T-helper 1 cell treated with Interleukin-12 subunit alpha and Interleukin-12 subunit beta and Interleukin-4 antibody, amounts not matched to agents 30 ng/mL and 1 ng/mL, for 36 hours (primary cell): ENCODE results near the gene RNF222. TPM values are rescaled to one million over a fixed set of nuclear protein-coding genes. Genes with fewer than 3 reads are reported as not detected.
"Not testable (repeated sequence)": the region's sequence is repeated elsewhere in the genome, so short reads cannot be mapped to it uniquely, and the experiment has no call there.

Source experiments
- intact Hi-C: fragments of 100-400 bp; cut with micrococcal nuclease; formaldehyde crosslinking; loops from one replicate; pipeline ENCODE4 v1.15.1; 2024
- total RNA-seq: library from RNA; stranded (reverse); gene quantifications from 2 replicates; pipeline ENCODE4 v1.2.3, GENCODE V29; 2022

RNF222 gene
- total RNA-seq, 1 donor from 2014 or later = not detected

DNA sequence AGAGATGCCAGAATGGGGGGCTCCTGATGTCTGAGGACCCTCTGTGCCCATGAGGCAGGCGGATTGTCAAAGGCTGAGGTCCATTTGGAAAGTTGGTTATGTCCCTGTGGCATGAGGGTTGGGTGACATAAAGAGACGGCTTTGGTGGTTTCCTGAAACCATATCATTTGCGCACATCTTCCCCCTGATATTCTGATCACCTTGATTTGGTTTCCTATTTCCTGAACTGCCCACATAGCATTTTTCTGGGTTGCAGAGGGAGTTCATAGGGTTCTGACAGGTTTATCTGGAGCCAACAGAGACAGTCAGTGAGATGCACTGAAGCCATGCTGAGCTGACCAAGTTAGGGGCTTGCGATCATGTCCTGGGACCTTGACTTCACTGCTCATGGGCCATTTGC is 15.7 kb upstream of the RNF222 start:
- intact Hi-C loops = no loop called here

DNA sequence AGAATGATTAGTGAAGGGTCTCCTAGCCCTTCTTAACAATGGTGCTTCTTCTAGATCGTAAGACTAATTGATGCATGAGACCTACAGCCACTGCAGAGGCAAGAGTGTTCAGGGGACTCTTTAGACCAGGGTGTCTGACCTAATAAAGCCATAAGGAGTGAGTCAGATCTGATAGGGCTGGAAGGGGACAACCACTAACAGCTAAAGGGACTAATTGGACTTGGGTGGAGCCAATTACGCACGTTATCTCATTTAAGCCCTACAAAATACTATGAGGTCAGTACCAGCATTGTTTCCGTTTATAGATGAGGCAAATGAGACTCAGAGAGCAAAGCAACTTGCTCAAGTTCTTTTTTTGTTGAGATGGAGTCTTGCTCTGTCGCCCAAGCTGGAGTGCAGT is 14.5 kb upstream of the RNF222 start:
- intact Hi-C loops = no loop called here

DNA sequence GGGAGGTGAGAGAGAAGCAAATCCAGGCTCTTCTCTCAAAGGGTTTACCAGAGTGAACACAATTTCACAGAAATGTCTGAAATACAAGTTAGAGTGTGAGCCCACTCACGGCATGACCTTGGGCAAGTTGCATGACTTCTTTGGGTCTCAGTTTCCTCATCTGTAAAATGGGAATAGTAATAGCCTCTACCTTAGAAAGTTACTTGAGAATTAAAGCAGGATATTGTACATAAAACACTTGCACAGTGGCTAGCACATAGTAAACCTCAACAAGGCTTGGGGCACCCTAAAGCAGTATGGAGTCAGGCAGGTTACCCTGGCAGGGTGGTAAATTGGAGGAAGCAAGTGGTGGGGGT is 13.2 kb upstream of the RNF222 start:
- intact Hi-C loops = loop anchor here (1.0 to 2.0 kb wide), 4 partner anchors 24 to 374 kb away; partner anchors contain the start of genes NDEL1 and RPL26

DNA sequence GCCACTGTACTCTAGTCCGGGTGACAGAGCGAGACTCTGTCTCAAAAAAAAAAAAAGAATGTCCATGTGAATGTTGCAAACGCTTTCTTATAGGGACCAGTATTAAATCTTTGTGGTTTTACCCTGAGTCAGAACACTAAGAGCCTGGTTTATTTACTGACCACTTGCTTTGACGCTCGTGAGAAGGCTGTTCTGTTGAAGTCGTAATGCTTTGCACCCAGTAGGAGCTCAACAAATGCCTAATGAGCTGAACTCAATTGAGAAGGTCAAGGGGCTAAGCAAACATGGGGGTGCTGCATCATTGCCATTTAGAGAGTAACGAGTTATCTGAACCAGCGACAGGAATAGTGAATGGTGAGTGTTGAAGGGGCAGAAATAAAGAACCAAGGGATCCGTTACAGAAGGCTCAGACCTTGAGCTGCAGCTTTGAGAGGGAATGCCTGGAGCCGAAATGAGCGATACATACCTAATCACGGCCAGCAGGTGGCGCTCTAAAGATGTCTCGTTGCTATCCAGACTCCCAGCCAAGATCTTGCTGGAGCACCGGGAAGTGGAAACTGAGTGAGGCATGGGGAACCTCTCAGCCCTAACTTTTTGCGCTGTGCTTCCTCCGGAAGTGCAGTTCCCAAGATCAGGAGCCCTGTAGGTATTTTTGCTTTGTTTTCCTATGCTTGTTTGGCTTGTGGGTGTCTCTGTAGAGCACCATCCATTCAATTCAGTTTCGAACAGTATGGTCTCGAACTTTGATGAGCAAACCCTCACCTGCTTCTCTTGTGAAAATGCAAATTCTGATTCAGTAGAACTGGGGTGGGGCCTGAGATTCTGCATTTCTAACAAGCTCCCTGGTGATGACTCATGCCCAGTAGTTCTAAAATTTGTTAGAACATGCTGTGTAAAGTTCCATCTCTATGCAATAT is 12.6 kb upstream of the RNF222 start:
- intact Hi-C loops = loop anchor here (1.0 to 2.0 kb wide), 4 partner anchors 25 to 375 kb away; partner anchors contain the start of genes NDEL1 and RPL26

DNA sequence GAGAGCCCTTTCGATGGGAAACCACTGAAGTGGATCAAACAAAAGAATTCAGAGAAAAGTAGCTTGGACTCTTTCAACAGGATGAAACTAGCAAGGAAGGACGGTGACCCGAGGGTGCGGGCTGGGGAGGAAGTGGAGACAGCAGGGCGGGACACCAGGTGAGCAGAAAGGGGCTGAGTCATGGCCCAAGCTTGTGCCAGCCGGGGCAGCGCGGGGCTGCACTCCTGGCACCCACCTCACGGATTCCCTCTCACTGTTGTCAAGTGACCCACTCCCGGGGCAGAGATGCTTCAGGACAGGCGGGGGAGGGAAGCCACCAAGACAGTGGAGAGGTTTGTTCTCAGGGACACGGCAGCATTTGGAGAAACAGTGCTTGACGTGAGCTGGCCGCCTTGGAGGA is 10.7 kb upstream of the RNF222 start:
- intact Hi-C loops = no loop called here

DNA sequence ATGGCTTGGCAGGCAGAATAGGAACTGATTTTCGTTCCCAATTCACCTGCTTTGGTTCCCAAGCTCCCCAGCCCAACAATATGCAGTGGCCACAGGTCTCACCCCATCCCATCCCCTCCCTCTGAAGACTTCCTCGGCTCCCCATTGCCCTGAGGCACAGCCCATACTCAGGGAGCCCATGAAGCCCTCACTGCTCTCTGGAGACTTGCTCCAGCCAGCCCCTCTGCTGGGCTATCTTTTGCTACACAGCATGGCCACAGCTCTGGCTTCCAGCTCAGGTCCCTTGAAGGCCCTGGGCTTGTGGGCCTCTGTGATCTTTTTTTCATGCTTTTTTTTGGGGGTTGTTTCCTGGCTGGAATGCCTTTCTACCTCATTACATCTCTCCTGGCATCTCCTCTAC is 8.5 kb upstream of the RNF222 start:
- intact Hi-C loops = no loop called here

DNA sequence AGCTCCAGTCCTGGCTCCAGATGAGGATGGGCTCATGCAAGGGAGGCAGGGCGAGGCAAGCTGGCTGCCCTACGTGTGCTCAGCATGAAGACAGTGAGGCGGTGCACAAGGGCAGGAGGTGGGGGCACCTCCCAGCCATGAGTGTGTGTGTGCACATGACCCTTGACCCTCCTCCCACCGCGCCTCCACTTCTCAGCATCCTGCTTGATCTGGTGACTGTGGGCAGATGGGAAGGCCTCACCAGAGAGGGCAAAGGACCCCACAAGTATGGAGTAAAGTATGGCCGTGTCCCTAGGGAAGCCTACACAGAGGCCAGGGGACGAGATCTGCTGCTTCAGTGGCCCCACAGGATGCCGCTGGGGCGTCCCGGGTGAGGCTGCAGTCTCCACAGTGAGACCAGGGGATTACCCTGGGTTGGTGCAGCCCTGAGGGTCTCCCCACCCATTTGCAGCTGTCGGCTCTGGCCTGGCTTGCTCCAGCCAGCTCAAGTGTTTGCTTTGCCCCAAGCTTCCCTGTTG is 7.9 kb upstream of the RNF222 start:
- intact Hi-C loops = no loop called here

DNA sequence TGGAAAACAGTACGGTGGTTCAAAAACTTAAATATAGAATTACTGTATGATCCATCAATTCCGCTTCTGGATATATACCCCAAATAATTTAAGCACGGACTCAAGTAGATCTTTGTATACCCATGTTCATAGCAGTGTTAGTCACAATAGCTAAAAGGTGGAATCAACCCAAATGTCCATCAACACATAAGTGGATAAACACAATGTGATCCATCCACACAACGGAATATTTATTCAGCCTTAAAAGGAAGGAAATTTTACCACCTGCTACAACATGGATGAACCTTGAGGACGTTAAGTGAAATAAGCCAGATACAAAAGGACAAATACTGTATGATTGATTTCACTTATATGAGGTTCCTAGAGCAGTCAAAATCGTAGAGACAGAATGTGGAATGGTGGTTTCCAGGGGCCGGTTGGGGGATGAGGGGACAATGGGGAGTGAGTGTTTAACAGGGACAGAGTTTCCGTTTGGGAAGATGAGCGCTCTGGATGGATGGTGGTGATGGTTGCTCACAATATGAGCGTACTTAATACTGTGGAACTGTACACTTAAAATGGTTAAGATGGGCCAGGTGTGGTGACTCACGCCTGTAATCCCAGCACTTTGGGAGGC is 5.4 kb upstream of the RNF222 start:
- intact Hi-C loops = no loop called here

DNA sequence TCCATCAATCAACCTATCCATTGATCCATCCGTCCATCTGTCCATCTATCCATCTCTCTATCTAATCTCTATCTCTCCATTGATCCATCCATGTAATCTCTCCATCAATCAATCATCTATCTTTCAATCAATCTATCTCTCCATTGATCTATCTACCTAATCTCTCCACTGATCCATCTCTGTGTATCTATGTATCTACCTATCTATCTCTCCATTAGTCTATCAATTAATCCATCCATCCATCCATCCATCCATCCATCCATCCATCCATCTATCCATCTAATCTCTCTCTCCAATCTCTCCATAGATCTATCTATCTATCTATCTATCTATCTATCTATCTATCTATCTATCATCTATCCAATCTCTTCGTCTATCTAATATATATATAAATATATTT is 3.5 kb upstream of the RNF222 start:
- intact Hi-C loops = no loop called here

DNA sequence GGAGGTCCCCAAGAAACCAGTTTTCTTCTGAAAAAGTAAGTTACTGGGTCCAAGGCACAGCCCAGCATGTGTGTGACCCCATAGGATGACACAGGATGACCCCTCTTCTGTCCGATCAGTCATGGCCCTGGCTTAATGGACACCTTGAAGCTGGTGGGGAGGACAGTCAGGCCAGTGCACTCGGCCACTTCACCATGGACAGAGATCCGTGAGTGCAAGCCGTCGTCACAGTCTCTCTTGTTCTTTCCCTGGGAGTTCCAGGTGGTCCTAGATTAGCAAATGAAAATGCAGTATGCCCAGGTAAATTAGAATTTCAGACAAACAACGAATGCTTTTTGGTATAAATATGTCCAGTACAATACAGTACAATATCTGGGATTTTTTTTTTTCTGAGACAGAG is 1.4 kb upstream of the RNF222 start:
- intact Hi-C loops = no loop called here

DNA sequence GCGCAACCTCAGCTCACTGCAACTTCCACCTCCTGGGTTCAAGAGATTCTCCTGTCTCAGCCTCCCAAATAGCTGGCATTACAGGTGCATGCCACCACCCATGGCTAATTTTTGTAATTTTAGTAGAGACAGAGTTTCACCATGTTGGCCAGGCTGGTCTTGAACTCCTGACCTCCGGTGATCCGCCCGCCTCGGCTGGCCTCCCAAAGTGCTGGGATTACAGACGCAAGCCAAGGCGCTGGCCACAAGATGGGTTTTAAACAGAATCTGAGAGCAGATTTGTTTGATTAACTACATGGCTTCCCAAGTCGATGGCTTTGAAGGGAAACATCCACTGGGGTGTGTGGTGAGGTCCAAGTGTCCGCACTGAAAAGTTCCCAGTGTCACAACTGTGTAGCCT is 3.1 kb downstream of the RNF222 start:
- intact Hi-C loops = not testable (repeated sequence)

DNA sequence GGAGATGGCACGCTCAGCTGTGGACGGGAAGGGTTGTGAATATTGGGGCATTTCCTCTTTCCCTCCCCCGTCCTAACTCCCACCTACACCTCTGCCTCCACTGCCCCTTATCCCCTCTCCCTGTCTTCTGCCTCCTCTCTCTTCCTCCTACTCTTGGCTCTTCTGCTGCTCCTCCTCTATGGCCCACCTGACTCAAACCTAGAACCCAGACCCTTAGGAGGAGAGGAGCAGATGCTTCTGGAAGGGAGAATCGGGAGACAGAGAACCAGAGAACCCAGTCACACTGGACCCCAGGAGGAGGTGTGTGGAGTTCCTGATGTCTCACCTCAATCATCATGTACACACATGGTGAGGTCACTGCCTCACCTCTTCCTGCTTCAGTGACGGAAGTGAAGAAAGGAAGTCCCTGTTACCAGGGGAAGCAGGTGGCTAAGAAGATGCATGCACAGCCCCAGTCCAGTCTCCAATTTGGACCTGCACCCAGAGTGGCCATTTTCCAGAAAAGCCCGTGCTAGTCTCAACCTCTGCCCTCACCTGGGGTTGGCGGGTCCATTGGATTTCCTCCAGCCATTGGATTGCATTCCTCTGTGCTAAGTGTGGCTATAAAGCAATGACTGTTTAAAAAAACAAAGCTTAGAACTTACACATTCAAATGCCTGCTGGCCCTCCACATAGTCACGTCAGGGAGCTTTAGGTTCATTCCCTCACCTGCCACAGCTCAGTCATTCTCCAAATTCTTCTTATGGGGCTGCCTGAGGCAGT is 4.0 kb downstream of the RNF222 start:
- intact Hi-C loops = no loop called here

DNA sequence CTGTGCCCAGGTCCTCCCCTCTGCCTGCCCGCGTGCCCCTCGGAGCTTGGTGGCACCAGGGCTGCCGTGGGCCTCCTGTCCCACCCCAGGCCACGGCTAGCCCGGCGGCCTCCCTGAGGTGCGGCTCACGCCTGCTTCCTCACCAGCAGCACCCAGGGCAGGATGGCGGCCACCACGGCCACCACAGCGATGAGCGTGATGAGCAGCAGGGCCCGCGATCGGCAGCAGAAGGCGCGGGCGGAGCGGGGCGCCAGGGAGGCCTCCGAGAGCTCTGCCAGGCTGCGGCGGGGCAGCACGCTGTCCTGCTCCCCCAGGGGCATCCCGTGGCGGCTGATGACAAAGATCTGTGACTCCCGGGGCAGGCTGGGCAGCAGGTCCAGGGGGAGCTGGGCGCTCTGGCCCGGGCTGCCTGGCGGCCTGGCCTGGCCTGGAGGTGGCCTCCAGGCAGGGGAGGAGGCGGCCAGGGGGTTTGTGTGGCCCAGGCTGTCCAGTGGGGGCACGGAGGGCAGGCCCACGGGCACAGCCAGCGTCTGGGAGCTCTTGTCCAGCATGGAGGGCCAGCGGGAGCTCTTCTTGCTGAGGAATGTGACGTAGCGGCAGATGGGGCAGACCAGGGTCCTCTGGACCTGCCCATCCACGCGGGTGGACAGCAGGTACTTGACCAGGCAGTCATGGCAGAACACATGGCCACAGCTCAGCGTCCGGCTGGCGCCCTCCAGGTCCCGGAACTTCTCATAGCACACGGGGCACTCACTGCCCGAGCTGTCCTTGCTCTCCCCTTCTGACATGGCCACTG is 4.8 kb downstream of the RNF222 start:
- intact Hi-C loops = no loop called here

DNA sequence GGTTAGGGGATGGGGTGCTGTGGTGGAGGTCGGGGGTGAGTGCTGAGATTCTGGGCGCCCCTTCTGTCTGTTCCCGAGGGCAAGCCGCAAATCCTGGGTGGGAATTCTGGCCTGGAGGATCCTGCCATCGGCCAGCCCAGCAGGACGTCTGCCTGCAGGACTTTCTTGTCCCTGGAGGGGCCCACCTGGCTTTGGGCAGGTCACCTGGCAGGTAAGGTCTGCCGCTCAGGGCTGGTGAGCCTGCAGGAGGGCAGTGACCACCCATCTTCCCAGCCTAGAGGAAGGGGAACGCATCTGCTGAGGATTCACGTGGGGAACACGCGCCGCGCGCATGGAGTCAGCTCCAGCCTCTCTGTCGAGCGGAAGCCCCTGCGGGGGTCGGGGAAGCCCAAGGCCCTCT is 5.4 kb downstream of the RNF222 start:
- intact Hi-C loops = no loop called here

DNA sequence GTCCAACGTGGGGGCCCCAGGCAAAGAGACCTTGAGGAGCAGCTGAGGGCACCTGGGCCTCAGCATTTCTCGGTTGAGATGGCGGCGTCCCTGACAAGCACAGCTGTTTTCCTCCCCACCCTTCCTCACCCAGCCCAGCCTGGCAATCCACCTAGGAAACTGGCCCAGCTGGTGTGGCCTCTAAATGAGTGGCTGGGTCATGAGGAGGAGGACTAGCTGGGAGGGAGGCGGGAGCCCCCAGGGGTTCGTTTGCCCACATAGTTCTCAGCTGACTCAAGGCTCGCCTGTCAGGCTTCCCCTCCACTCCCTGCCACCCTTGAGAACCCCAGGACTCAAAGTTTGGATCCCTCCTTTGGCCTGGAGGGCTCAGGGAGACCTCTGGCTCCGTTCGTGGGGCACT is 5.9 kb downstream of the RNF222 start:
- intact Hi-C loops = no loop called here

DNA sequence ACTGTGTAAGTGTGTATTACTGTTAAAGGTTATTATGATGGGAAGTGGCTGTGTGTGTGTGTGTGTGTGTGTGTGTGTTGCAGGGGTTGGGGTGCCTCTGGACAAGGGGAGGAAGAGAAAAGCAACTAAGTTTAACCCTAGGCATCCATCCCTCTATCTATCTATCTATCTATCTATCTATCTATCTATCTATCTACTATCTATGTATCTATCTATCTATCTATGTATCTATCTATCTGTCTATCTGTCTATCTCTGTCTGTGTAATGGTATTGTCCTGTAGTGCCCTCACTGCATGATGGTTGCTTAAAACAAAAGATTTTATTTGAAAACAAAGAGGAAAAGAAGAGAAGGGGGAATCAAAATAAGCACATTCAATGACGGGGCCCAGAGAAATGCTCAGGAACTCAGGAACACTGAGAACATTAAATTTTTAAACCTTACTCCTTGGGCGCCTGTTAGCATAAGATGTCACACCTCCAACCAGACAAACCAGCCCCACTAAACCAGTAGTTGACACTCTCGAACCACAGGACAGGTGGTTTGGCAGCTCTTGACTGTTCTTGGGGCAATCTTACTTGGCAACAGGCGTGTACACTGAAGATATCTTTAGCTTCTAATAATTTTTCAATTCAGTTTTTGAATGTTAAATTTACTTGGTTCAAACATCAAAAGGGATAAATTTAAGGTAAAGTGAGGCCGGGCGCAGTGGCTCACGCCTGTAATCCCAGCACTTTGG is 9.5 kb downstream of the RNF222 start:
- intact Hi-C loops = loop anchor here (10.0 kb wide), 3 partner anchors 233 to 607 kb away; partner anchors contain the start of gene PER1

DNA sequence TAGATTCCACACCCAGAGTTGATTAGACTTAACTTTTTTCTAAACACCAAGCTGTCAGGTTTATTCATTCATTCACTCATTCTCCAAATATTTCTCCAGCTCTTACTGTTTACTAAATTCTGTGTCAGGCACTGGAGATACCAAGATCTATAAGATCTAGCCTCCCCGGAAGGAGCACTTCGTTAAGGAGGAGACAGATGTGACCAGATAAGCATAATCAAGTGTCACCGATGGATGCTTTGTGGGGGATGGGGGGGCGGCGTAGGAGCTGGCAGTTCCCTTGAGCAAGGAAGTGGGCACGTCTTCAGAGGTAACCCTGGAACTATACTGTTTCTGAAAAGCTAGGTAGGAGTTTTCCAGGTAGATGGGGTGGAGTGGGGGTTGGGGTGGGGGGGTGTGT is 10.8 kb downstream of the RNF222 start:
- intact Hi-C loops = loop anchor here (10.0 kb wide), 3 partner anchors 232 to 608 kb away; partner anchors contain the start of gene PER1

DNA sequence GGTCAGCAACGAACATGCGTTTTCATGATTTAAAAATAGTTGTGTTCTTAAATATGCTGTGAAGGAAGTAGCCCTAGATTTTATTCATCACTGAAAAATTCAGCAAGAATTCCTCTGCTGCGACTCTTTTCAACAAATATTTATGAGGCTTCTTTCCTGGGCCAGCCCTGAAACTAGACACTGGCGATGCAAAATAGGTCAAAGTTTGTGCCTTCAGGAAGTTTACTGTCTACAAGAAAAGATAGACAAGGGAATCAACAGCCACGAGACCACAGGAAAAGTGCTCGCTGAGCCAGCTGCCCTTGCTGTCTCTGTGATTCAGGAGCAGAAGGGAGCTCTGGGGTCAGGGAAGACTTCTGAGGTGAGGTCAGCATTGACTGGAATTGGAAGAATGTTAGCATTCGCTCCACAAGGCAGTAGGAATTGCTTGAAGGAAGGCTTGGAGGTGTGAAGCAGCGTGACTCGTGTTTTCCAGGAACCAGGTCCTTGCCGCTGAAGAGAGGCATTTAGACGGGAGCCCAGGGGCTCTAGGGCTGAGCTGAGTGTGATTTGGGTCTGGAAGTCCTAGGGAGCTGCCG is 12.7 kb downstream of the RNF222 start:
- intact Hi-C loops = loop anchor here (5.0 to 10.0 kb wide), 4 partner anchors 230 to 1743 kb away; partner anchors contain the start of genes KIAA0753, PER1 and TXNDC17

DNA sequence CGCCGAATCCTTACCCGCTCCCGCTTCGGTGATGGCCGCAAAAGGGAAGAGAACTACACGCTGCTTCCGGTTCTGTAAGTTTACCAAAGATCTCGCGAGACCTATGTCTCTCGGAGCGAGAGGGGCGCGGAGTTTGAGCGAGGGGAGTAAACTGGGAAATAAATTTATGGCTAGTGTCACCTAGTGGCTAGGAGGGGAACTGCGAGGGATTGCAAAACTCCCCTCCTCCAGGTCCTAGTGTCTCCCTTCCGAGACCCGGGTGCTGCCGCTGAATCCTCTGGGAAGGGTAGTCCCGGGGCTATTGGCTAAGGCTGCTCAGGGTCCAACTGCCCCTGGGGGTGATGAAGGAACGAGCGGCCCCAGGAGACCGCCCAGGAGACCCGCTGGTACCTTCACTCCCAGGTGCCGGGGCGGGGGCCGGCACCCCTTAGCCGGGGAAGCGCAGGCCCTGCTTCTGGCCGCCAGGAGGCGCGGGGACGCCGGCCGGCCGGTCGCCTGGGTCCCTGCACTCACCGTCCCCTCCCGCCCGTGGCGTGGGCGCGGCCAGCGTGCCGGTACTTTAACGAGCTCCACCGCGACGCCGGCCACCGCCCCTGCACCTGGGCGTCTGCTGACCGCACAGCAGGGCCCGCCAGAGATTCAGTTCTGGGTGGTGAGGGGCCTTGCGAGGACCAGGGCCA is 14.3 kb downstream of the RNF222 start, which contains the start of gene RPL26:
Gene RPL26 (minus strand): TSS at position 51 of the 680 bp plus-strand sequence. CDS start 883 bp downstream, outside the sequence.
- intact Hi-C loops = loop anchor here (1.0 to 10.0 kb wide), 13 partner anchors 28 to 1741 kb away; partner anchors contain the start of genes KIAA0753, MYH10, PER1 and PFAS
